ENCODE data around the gene CXCR4. TPM values are rescaled to one million over a fixed set of nuclear protein-coding genes. Genes with fewer than 3 reads are reported as not detected.
"Not testable (repeated sequence)": the region's sequence is repeated elsewhere in the genome, so short reads cannot be mapped to it uniquely, and the experiment has no call there.

Gene CXCR4
- total RNA-seq, 1 donor from 2014 or later: 0.88 TPM

DNA sequence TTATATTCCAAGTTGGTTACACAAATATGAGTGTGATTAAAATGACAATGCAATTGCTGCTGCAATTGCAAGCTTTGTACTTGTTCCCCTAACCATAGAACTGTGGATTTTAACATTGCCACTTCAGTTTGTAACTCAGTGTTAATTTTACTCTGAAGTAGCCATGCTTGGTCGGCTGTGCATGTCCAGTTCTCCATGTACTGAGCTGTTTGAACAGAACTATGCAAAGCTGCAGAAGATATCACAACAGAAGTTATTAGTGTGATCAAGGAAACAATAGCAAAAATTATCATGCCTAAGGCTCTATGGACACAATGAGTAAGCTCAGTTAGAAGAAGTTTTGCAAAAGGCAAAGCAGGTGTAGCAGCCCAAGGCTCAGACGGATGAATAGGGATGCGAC is 45.3 kb downstream of the CXCR4 start:
- no peak for DNase-seq (ENCODE audit: low read depth)
- no peaks in the 10 kb centered on the region for H3K36me3 ChIP-seq (ENCODE audit: control insufficient read depth, insufficient read depth, low read length)
- no peaks in the 10 kb centered on the region for H3K27me3 ChIP-seq (ENCODE audit: control insufficient read depth, insufficient read depth, low read length)
- H3K4me3 ChIP-seq (ENCODE audit: low read depth, low read length): no peak overlapping the region
- TF ChIP-seq CTCF (IDR thresholded peaks at IDR 0.05; ENCODE audit: insufficient read depth, low read length, poor library complexity, severe bottlenecking): no peak

GRCh38 chr2:136071887-136072286 is 46.1 kb downstream of the CXCR4 start:
- H3K27me3 ChIP-seq (ENCODE audit: control insufficient read depth, insufficient read depth, low read length); H3K4me3 ChIP-seq (ENCODE audit: low read depth, low read length); DNase-seq (ENCODE audit: low read depth); H3K36me3 ChIP-seq (ENCODE audit: control insufficient read depth, insufficient read depth, low read length): not testable (repeated sequence)

GRCh38 chr2:136070913-136071312 is 47.0 kb downstream of the CXCR4 start:
- Histone ChIP-seq H3K36me3 (ENCODE audit: control insufficient read depth, insufficient read depth, low read length) (no peaks in the 10 kb centered on the region), H3K4me3 (ENCODE audit: low read depth, low read length) (no peak overlapping the region), H3K27me3 (ENCODE audit: control insufficient read depth, insufficient read depth, low read length) (no peaks in the 10 kb centered on the region)
- DNase-seq (ENCODE audit: low read depth): no peak
- no peak for TF ChIP-seq CTCF (IDR thresholded peaks at IDR 0.05; ENCODE audit: insufficient read depth, low read length, poor library complexity, severe bottlenecking)

DNA sequence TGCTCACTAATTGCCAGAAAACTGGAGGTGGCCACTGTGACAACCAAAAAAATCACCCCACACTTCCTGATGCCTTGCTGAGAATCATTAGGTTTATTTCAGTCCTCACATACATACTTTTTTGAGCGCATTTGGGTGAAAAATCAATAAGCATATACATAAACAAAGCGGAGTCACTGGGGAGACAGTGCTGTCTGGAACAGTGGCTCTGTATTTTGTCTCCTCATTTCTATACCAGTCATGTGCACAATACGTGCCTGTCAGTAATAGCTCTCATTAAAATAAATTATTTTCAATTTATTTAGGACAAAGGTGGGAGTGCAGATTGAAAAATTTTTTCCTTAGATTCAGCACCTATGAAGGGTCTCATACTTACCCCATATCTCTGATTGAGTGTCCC is 48.2 kb downstream of the CXCR4 start:
- Histone ChIP-seq H3K4me3 (ENCODE audit: low read depth, low read length) (no peak overlapping the region), H3K27me3 (ENCODE audit: control insufficient read depth, insufficient read depth, low read length) (no peaks in the 10 kb centered on the region), H3K36me3 (ENCODE audit: control insufficient read depth, insufficient read depth, low read length) (no peaks in the 10 kb centered on the region)
- DNase-seq (ENCODE audit: low read depth): no peak
- no peak for TF ChIP-seq CTCF (IDR thresholded peaks at IDR 0.05; ENCODE audit: insufficient read depth, low read length, poor library complexity, severe bottlenecking)

- no peaks in the 10 kb centered on the region for H3K27me3 ChIP-seq (ENCODE audit: control insufficient read depth, insufficient read depth, low read length)
- H3K4me3 ChIP-seq (ENCODE audit: low read depth, low read length): no peak overlapping the region
- no peaks in the 10 kb centered on the region for H3K36me3 ChIP-seq (ENCODE audit: control insufficient read depth, insufficient read depth, low read length)
- DNase-seq (ENCODE audit: low read depth): no peak
- TF ChIP-seq CTCF (IDR thresholded peaks at IDR 0.05; ENCODE audit: insufficient read depth, low read length, poor library complexity, severe bottlenecking): no peak
Measured at GRCh38 chr2:136068581-136069227, 49.2 kb downstream of the CXCR4 start.

- no peaks in the 10 kb centered on the region for H3K27me3 ChIP-seq (ENCODE audit: control insufficient read depth, insufficient read depth, low read length)
- no peak for DNase-seq (ENCODE audit: low read depth)
- TF ChIP-seq CTCF (IDR thresholded peaks at IDR 0.05; ENCODE audit: insufficient read depth, low read length, poor library complexity, severe bottlenecking): no peak
- no peak overlapping the region for H3K4me3 ChIP-seq (ENCODE audit: low read depth, low read length)
- H3K36me3 ChIP-seq (ENCODE audit: control insufficient read depth, insufficient read depth, low read length): no peaks in the 10 kb centered on the region
Measured at GRCh38 chr2:136067897-136068580, 49.9 kb downstream of the CXCR4 start.
